ENCODE results near the gene LHPP. TPM values are rescaled to one million over a fixed set of nuclear protein-coding genes. Genes with fewer than 3 reads are reported as not detected.

LHPP gene
- polyA plus RNA-seq, 6 donors from 2014 or later, result 30.5 to 89.2 (median 55.6) TPM

DNA sequence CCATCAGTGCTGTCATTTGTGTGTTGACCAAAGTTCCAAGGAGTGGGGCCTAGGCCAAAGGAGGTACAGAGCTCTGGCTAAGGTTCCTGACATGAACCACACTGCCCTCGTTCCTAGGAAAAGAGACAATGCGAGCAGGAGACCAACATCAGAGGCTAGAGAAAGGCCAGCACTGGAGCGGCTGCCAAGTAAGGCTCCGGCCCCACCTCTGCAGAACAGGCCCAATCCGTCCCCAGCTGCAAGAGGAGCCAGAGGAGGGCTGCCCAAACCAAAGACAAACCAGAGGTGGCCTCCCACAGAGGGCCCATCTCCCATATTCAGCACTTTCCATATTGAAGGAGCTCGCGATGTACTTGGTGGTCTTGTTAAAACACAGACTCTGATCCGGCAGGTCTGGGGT is 201.6 kb downstream of the LHPP start:
- peak overlapping the region in 2 of 6 donors; percentile 37 to 87 for H3K27ac Mint-ChIP-seq
- H3K4me1 Mint-ChIP-seq, result peaks cover 50 to 87% (median 74%) of the 10 kb centered on the region in 3 donors

More for the DNA sequence above, 201.6 kb downstream of the LHPP start:
- ATAC-seq (ENCODE audit: low read depth in 2 of 2) (no peak), DNase-seq (no peak)
- Mint-ChIP-seq H3K27me3 (no peaks in the 10 kb centered on the region), H3K4me3 (peak overlapping the region in 1 of 8 donors; percentile 65), H3K36me3 (no peaks in the 10 kb centered on the region), H3K9me3 (no peaks in the 10 kb centered on the region)

Other genes starting within 250 kb of the LHPP start
- 10 to 100 TPM; 44.1 to 93.7 (median 54.1) TPM for gene OAT, start 42.9 kb upstream of the LHPP start, polyA plus RNA-seq (ENCODE audit: low read depth in 6 of 6)
- gene NKX1-2, start 11.8 kb upstream of the LHPP start, polyA plus RNA-seq (ENCODE audit: low read depth in 6 of 6), result not detected